Measurements from ENCODE around the gene BEX1.
"Not testable (repeated sequence)": the region's sequence is repeated elsewhere in the genome, so short reads cannot be mapped to it uniquely, and the experiment has no call there.

GRCh38 chrX:103104370-103104769 lies 40.4 kb upstream of the BEX1 start:
- not testable (repeated sequence) for TF ChIP-seq CTCF (IDR thresholded peaks at IDR 0.05); POLR2A (IDR thresholded peaks at IDR 0.05; ENCODE audit: low read length)

Measured in A549 (cell line).